GM19043 (cell line): ENCODE results near the gene PRAMEF27.
"Not testable (repeated sequence)": the region's sequence is repeated elsewhere in the genome, so short reads cannot be mapped to it uniquely, and the experiment has no call there.

ENCODE experiments used
- ATAC-seq: cut with Tn5 transposase; IDR thresholded peaks from one replicate; pipeline ENCODE4 v1.9.1; 2021; ENCODE audit warnings: low read depth; ENCODE audit not compliant: unreplicated experiment

PRAMEF27 gene

GRCh38 chr1:13056475-13056874 is at the start of gene PRAMEF27:
Gene PRAMEF27 (minus strand): TSS chr1:13056575. CDS start chr1:13053659, 2,916 bp downstream.
- not testable (repeated sequence) for ATAC-seq

- ATAC-seq = not testable (repeated sequence)
Measured at GRCh38 chr1:13070474-13070873, 14.1 kb upstream of the PRAMEF27 start, which contains the start of gene PRAMEF25. Gene PRAMEF25 (plus strand): TSS chr1:13070774. CDS start chr1:13073694, 2,920 bp downstream.

DNA sequence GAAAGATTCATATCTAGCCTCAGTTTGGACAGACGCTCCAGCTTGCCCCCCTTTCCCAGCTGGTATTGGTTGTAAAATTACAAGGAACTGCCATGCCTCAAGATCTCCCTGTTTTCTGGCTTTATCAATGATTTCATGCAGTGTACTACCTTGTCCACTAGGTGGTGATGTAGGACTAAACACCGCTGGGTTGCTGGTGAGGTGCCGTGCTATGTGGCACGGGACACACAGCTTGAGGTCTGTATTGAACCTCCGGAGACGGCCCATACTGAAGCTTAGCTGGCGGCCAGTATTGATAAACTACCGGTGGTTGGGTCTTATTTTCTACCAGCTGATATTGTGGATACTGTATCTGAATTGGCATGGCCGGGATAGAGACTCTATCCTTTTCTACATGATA is 36.5 kb downstream of the PRAMEF27 start:
- ATAC-seq = not testable (repeated sequence)

DNA sequence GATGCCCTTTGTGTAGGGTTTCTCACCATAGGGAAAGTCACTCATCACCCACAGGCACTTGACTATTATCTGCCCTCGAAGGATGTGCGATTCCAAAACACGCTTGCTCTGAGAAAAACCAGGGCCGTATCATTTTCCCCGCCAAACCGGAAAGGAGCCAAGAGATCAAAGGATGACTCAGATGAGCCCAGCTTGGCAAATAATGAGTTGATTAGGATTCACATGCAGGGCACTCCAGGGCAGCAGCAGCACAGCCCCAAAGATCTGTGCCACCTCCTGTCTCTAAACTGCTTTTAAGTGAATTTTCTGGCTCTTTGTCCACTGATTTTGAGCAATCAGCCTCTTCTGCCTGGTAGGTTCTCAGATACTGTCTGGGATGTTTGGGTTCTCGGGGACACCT is 44.4 kb downstream of the PRAMEF27 start:
- not testable (repeated sequence) for ATAC-seq

- ATAC-seq = not testable (repeated sequence)
Measured at GRCh38 chr1:13009348-13009747, 47.0 kb downstream of the PRAMEF27 start.

- not testable (repeated sequence) for ATAC-seq
Measured at GRCh38 chr1:13005732-13006131, 50.6 kb downstream of the PRAMEF27 start.
